KG1 (cell line): ENCODE data around the gene MUC2.

Experiments used
- DNase-seq: peaks from one replicate; lab custom pipeline; 2025; lab: John Stamatoyannopoulos, UW

MUC2 gene

DNA sequence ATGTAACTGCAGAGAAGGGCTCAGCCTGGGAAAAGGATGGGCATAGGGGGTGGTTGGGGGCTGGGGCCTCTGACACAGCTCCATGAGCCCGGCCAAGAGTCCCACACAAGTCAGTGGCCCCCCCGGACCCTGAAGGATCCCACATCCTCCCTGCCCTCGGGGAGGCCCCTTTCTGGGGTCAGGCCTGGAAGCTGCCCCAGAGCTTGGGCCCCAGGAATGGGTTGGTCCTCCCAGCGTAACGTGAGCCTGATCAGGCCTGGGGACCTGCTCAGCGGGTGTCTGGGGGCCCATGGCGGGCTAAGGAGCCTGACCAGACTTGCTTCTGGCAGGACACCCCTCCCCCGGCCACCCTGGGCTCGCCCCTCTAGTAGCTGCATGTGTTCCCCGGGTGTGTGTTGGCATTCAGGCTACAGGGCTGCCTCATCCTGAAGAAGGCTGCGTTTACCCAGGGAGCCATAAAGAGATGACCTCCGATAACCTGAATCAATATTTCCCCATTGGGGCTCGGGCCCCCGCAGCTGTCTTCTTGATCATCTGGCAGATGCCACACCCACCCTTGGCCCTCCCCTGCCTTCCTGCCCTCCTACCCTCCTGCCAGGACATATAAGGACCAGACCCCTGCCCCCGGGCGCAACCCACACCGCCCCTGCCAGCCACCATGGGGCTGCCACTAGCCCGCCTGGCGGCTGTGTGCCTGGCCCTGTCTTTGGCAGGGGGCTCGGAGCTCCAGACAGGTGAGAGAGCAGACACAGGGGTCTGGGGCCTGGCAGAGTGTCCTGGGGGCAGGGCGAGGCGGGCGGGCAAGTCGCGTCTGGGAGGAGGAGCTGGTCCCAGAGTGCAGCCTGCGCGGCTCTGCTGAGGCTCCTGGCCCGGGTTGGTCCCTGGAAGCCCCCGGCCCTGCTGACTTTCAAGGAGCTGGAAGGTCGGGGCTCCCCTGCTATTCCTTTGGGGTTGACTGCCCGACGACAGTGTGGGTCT is at the start of gene MUC2:
Gene MUC2, plus strand, starts transcription at position 631 of the 978 bp plus-strand sequence.
- no peak for DNase-seq

DNA sequence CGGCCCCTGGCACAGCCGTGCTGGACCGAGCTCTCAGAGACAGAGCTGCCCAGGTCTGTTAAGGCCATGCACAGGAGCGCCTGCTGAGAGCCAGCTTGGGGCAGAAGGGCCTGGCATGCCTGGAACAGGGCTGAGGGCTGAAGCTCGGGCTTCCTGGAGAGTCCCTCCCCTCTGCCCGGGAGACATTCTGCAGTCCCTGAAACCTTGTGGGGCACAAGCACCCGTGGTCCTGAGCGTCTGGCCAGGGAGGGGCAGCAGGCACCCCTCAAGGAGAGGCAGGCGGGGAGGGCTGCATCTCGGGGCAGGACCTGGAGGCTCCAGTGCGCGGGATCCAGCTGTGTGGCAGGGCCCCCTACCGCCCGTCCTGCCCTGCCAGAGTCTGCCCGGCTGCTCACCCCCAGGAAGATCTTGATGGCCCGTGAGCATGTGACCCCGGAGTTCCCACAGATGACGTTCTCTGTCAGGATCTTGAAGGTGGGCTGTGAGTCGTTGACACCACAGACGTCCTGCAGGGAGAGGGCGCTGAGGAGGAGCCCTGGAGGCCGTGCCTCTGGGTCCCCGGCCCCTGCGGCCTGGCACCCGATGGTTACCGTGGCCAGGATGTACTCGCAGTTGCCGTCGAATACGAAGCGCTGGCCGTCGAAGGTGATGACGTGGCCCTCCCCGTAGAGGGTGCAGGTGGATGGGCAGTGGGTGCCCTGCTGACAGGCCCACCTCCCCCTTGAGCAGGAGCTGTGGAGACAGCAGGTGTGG is 49.1 kb upstream of the MUC2 start:
- DNase-seq: no peak

DNA sequence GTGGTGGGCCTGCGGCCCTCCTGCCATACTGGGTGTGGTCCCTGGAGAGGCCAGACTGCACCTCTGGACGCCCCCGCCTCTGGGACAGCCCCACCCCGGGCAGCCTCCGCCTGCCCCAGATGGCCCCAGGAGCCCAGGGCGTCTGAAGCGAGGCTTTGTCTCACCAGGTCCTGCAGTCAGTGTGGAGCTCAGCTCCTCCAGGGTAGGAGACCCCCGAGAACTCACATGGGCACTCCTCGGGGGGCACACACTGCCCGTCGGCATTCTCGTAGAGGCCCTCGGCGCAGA is 48.6 kb upstream of the MUC2 start:
- DNase-seq: no peak

DNA sequence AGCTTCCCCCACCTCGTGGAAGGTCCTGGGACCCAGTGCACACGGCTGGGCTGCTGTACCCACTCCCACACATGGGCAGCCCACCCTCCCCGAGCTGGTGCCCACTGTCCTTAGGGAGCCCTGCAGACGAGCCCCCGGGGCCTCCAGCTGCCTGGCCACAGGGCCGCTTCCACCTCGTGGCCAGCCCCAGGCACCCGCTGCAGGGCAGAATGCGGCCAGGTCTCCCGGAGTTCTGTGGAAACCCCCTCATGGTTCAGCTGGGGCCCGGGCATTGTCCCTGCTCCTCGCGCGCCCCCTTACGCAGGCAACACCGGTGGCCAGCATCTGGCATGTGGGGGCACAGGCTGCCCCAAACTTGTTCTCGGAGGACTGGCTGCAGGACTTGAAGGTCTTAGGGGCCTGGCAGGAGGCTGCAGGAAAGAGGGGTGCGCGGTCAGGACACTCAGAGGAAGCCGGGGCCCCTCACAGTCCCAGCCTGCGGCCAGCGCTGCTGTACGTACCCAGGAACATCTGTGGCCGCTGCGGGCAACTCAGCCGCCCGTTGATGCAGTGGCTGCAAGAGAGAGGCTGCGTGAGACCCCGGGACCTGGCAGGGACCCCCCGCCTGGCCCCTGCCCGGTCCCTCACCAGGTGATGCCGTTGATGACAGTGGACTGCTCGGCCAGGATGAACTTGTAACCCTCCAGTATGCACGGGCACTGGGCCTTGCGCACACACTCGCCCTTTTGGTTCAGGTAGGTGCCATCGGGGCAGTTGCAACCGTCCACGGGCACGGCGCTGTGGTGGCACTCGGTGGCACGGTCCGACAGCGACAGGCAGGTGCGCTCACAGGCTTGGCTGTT is 47.8 kb upstream of the MUC2 start:
- no peak for DNase-seq

DNA sequence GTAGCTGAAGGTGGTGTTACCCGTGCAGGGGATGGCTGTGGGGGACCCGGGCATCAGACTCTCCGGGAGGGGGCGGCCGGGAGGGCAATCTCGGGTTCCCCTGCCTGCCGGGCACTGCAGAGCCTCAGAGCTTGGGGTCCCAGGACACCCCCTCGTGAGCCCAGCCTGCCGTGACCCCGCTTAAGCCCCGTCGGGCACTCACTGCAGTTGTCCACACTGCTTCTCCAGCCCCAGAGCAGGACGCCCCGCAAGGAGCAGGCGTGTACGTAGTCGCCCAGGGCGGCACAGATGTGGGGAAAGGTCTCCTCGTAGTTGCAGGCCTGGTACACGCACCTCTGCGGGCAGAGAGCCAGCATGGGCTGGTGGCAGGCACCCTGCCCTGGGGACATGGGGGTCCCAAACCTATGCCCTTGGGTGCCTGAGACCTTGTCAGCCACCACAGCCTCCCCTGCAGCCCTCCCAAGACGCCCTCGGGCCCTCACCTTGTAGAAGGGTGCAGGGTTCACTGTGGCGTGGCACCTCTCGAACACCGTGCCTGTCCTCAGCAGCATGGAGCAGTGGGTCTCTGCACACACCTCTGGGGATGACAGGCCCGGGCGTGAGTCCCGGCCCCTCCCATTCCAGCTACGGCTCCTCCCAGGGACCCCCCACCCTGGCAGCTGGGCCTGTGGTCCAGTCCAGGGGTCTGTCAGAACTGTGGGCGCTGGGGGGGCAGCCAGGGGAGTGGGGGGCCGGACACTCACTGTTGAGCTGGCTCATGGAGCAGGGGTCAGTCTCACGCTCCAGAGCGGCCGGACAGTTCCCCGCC is 47.0 kb upstream of the MUC2 start:
- no peak for DNase-seq

DNA sequence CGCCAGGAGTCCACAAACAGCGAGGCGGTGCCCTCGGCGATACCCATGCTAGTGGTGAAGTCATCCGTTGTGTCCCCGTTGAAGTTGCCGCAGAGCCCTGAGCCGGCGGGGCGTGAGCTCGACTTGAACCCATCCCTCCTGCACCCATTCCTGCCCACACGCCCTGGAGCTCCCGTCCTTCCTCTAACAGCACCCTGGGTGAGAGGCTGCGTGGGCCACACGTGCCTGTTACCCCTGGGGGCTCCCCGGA is 46.5 kb upstream of the MUC2 start:
- DNase-seq: no peak

DNA sequence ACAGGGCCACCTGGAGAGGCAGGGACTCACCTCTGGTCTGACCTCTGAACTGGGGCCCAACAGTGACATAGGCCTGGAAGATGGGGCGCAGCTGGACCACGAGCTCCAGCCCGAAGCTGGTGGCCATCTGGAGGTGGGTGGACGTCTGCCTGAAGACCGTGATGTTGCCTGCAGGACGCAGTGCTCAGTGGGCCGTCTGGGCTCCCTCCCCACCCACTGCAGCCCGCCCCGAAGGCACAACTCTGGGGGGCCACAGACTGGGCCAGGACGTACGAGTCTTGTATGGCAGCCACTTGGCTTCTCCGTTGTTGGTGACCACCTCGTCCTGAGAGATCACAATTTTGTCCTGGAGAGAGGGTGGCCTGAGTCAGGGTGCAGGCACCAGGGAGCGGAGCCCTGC is 46.1 kb upstream of the MUC2 start:
- no peak for DNase-seq

DNA sequence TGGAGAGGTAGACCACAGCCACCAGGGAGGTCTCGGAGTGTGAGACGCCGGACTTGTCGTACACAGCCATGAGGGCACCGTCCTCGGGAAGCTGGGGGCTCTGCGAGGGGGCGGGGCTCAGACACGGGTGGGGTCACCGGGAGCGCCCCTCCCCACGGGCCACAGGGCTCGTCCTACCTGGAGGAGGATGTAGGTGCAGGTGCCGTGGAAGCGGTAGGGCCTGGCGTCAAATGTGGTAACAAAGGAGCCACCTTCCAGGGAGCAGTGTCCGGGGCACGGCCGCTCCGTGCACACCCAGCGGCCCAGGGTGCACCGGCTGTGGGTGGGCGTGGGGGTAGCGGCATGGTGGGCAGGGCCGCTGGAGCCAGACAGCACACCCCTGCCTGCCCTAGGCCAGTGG is 45.6 kb upstream of the MUC2 start:
- no peak for DNase-seq

DNA sequence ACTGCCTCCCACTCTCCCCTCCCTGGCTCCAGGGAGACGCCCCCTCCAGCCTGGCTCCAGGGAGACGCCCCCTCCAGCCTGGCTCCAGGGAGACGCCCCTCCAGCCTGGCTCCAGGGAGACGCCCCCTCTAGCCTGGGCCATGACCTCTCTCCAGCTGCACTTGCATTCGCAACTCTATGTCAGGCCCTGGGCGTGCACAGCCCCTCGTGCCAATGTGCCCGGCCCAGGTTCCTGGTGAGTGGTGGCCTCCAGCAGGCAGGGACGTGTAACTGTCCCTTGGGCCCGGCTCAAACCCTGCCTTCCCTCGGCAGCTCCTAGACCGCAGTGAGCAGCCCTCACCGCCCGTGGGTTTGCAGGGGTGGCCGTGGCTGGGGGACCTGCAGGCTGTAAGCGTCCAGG is 45.0 kb upstream of the MUC2 start:
- DNase-seq: no peak

DNA sequence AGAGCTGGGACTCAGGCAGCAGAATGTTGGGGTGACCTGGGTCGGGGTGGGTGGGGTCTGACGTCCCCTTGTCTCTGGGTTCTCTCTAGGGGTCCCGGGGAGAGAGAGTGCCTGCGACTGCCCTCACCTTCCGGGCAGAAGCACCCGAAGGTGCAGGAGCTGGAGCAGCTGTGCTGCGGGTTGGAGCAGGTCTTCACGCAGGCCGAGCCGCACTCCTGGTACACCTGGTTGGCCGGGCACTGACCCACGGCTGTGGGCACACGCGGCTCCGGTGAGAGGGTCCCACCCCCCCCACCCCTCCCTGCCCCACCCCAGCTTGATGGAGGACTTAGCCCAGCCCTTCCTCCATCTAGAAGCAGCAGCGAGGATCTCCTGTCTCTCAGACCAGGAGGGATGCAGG is 44.6 kb upstream of the MUC2 start:
- no peak for DNase-seq

DNA sequence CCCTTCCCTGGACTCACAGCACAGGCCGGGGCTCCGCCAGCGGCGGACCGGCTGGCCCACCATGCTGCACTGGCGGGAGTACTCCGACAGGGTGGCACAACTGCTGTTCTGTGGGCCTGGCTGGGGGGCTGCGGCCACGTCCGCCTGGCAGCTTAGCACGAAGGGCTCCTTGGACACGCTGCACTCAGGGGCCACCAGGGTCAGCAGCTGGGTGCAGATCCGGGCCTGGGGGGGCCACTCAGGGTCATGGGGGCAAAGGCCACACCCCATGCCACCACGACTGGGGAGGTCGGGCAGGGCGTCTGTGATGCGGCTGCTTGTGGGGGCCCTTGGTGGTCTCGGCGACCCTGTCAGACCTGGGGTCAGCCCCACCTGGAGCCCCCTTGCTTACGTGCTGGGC is 44.1 kb upstream of the MUC2 start:
- DNase-seq: no peak

DNA sequence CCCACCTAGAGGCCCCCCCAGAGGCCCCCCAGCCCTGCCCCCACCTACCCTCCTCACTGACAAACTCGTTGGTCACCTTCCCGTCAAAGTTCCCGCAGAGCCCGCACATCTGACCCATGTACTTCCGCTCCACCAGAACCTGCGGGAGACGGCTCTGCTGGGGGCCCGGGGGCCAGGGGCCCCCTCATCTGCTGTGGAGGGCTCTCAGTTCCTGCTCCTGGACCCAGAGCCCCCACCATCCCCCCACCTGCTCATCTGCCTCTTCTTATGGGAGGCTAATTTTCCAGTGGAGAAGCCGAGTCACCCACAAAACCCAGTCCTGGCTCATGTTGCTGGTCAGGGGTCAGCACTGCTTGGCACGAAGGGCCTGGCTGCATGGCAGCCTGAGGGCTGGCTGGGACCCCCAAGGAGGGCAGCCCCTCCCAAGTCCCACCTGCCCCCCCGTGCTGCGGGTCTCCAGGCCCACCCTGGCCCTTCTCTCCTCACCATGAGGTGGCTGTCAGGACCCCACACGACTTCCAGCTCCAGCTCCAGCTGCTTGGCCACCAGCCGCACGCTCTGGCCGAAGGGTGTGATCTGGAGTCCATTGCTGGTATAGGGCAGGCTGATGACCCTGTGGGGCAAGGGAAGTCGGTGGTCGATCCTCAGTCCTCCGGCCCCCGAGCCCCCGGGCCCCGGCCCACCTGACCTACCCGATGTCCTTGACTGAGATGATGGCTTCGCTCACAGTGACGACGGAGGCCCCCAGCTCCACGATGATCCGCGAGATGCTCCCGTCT is 43.4 kb upstream of the MUC2 start:
- DNase-seq: no peak

DNA sequence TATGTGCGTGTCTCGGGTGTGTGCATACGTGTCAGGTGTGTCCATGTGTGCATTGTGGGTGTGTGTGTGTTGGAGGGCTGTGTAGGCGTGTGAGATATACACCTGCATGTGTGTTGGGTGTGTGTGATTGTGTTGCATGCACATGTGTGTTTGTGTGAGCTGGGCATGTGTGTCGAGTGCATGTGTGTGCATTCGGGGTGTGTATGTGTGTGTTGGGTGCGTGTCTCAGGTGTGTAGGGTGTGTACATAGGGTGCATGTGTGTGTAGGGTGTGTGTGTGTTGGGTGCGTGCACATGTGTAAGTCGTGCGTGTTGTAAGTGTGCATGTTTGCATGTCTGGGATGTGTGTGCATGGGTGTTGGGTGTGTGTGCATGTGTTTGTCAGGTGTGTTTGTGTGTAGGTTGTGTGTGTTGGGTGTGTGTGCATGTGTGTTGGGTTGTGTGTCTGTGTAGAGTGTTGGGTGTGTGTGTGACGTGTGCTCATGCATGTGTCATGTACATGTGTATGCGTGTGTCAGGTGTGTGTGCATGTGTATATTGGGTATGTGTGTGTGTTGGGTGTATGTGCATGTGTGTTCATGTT is 42.3 kb upstream of the MUC2 start:
- DNase-seq: no peak

DNA sequence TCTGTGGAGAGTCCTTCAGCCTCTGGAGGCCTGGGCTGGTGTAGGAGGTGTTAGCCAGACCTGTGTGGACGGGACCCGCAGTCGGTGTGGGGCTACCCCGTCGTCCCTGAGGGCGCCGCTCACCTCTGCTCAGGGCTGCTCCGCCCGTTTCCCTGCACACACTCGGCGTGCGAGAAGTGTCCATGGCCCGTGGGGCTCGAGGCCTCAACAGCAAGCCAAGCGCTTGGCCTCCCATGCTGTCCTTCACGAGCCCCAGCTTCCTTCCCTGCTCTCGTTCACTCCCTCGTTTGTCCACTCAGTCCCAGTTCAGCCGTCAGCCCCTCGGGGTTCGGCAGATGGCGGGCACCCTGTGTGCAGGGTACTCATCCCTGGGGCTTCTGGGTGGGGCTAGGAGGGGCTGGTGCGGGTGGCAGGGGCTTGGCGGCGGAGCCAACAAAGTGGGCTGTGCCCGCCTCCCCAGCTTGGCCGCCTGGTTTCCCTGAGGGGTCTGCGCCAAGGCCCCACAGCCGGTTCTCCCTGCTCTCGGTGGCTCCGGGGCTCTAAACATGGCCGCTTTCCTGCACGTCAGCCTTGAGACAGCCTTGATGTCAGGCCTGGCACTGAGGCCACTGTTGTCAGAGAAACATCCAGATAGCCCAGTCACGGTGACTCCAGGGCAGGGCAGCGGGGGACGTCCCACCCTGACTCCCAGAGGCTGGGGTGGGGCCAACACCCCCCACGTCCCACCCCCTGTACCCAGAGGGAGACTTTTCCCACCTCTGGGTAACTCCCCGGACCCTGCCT is 41.5 kb upstream of the MUC2 start:
- no peak for DNase-seq

DNA sequence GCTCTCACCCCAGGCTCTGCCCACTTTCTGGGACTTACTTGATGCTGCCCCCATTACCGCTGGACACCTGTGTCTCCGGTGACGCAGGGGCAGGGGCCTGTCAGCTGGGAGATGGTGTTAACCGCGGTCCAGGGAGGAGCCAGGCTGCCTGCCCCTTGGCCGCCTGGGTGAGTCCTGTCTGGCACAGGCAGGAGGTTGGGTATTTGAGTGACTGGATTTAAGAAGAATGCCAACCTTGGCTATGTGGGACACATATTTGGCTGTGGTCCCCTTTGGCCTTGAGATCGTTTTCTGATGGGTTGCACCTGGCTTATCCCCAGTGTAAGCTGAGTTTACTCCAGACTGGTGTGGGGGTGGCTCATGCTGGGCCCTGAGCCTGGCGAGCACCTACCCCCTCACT is 40.7 kb upstream of the MUC2 start:
- no peak for DNase-seq

DNA sequence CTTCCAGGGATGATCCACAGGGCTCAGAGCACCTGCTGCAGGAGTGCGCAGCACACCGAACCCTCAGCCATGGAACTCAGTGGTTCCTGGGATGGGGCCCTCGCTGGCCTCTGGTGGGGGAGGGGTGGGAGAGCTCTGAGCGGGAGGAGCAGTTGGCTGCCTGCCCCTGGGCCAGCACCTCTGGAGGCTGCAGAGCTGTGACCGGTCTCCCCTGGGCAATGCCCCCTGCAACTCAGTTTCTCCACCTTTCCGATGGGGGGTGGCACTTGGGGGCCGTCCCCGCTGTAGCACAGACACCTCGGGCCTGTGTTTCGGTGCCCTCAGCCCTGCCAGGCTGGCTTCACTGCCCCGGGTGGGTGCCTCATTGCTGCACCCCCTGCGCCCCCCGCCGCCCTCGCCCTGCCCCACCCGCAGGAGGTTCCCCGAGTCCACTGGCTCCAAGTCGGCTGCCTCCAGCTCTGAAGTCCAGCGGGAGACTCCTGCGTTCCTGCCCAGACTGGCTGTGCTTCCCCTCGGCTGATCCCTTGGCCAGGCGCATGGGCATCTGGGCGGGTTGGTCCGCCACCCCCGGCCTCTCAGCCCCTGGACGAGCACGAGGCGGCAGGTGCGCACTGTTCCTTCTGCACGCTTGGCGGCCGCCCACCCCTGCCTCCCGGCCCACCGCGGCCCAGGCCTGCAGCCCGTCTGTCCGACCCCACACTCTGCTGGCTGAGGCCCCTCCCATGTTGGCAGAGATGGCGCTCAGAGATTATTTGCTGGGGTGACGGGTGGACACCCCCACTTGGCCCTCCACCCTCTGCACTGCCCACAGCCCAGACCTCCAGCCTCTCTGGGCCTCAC is 40.0 kb upstream of the MUC2 start:
- no peak for DNase-seq

DNA sequence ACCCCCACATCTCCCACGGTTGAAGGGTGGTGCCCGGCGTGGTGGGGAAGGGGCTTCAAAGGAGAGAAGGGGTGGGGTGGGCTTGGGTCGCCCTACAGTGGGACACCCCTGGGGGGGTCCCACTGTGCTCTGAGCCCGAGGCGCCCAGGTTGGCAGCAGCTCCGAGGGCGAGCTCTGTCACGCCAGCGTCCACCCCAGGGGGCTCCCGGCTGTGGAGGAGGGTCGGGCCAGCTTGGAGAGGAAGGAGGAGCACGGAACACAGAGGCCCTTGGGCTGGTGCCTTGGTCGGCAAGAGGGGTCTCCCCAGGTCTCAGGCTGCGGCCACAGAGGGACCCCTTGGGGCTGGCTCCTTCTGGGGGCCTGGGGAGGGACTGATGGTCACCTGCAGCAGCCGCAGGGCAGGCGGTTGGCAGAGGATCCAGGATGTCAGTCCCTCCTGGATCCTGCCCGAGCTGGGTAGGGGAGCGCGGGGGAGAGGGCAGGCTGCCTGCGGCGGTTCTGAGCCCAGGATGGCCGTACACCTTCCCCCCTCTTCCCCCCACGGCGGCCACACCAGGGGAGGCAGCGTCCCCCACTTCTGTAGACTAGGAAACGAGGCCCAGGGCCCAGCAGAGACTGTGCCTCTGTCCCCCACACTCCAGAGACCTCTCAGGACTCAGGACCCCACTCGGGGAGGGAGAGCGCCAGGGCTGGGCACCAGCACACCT is 38.9 kb upstream of the MUC2 start:
- DNase-seq: no peak

DNA sequence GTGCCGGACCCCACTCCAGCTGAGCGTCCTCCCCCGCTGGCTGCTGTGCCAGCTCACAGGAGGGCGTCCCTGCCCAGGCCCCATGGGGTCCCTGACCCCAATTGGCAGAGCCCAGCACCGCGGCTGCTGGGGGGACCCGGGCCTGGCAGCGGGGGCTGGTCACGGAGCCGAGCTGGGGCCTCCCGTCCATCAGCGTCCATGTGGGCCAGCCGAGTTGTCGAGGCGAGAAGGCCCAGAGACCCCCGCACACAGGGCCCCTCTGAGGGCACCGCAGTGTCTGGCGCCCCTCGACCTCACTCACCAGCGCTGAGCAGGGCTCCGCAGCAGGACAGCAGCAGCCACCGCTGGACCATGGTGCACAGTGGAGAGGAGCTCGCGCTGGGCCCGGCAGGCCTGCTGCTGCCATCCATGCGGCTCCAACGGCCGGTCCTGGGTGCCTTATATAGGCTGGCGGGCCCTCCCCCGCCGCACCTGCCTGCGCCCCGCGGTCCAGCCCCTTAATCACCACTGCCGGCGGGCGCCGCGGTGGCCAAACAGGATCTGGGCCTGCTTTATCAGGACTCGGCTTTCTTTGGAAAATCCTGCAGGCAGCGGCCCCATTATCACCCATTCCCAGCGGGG is 38.3 kb upstream of the MUC2 start, which contains the start of gene MUC6:
Gene MUC6, minus strand, starts transcription at position 416 of the 621 bp plus-strand sequence. Its CDS starts 63 bp downstream, at position 353.
- DNase-seq: no peak
